ENCODE results near the gene GIPC3.

The GIPC3 gene

DNA sequence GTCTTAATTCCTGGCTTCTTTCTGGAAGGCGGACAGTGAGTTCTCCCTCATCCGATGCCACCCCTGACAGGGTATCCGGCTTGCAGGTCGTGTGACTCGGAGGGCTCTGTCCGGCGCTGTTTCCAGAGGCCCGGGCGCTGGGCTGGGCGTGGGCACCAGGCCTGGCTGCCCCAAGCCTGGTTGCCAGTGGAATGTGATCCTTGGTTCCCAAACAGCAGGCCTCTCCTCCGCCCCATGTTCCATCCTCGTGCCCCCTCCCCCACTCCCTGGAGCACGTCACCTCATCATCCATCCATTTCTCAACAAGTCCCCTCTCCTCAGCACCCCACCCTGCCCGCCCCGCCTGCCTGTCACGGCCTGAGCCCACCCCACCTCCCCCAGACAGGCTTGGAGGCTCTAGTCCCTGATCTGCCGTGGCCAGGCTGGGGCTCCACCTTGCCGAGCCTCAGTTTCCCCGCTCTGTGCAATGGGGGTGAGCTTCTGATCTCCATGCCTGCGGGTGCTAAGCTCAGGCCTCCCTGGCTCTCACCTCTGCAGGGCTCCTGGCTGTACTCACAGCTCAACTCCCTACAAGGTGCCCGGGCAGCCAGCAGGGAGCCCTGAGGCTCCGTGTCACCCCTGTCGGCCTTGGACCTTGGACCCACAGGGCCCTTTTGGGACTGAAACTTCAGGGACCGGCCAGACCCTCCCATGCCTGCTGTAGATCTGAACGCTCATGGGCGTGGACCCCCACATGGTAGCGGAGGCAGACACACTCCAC is 19.1 kb downstream of the GIPC3 start:
- no peak for DNase-seq (ENCODE audit: low read depth in 3 of 3, low spot score in 1 of 3)

DNA sequence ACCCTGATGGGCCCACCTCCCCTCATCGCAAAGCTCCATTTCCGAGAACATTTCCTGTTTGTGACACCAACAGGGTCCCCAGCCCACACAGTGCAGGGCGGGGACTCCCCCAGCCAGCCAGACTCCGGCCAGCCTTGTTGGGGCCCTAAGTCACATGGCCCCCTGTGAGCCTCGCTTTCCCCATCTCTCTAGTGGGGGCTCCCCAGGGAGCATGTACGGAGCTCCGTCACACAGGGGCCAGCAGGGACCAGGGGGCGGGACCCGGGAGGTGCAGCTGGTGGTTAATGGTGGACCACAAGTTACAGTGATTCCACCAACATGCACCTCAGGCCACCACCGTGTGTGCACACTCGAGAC is 19.7 kb downstream of the GIPC3 start:
- no peak for DNase-seq (ENCODE audit: low read depth in 3 of 3, low spot score in 1 of 3)

DNA sequence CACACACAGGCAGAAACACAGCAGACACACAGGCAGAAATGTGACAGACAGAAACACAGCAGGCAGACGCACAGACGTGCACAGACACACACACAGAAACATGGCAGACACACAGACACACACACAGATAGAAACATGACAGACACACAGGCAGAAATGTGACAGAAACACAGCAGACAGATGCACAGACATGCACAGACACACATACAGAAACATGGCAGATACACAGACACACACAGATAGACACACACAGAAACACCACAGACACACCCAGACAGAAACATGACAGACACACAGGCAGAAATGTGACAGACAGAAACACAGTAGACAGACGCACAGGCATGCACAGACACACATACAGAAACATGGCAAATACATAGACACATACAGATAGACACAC is 20.1 kb downstream of the GIPC3 start:
- DNase-seq (ENCODE audit: low read depth in 3 of 3, low spot score in 1 of 3) = no peak

DNA sequence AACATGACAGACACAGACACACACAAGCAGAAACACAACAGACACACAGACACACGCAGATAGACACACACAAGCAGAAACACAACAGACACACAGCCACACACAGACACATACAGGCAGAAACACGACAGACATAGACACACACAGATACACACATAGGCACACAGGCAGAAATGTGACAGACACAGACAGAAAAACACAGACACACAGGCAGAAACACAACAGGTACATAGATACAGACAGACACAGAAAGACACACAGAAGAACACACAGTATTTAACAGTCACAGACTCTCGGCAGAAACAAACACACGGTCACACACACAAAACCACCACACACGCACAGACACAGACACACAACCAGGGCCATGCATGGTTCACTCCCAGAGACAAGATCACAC is 20.5 kb downstream of the GIPC3 start:
- DNase-seq (ENCODE audit: low read depth in 3 of 3, low spot score in 1 of 3) = no peak

DNA sequence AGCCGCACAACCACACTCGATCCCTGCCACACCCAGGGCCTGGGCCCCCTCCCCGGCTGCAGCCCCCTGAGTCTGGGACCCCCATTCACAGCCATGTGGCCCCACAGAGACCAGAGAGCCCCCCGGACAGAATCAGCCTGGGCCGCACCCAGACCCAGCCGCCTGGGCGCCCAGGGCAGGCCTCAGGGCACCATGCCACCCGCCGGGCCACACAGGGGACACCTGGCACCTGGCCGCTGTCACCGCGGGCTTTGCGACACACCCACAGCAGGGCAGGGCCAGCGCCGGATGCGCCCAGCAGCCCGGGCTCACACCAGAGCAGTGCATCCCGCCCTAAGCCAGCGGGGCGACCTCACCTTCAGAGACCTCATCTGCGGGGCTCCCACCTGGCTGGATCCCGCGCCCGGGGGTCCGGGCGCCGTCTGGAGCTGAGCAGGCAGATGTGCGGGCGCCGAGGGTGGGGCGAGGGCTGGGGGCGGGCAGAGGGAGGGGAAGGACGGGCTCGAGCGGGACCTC is 21.0 kb downstream of the GIPC3 start:
- no peak for DNase-seq (ENCODE audit: low read depth in 3 of 3, low spot score in 1 of 3)

DNA sequence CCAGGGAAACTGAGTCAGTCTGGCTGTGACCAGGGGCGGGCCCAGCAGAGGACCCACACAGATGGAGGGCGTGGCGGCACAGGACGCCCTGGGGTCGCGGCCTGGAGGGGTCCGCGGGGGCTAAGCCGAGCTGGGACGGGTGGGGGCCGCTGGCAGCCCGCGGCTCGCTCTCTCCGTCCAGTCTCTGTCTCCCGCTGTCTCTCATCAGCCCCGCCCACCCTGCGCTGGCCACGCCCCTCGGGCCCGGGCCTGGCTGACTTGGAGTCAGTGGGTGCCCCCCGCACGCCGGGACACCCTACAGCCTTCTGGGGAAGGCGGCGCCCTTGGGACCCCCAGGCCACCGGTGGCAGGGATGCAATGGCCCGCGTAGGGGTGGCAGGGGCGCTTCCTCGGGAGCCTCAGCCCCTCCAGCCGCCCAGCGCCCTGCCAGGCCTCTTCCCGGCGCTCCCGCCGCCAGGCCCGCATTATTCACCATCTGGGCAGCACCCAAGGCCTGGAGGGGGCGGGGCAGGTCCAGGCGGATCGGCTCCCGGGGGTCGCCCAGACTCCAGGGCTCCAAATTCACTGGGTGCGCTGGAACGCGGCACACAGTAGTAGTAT is 21.5 kb downstream of the GIPC3 start, which contains the start of gene TBXA2R:
Gene TBXA2R (minus strand): TSS at position 186 of the 600 bp plus-strand sequence. CDS start 6,241 bp downstream, outside the sequence.
- peak in 1 of 3 donors; percentile 51 for DNase-seq (ENCODE audit: low read depth in 3 of 3, low spot score in 1 of 3)

DNA sequence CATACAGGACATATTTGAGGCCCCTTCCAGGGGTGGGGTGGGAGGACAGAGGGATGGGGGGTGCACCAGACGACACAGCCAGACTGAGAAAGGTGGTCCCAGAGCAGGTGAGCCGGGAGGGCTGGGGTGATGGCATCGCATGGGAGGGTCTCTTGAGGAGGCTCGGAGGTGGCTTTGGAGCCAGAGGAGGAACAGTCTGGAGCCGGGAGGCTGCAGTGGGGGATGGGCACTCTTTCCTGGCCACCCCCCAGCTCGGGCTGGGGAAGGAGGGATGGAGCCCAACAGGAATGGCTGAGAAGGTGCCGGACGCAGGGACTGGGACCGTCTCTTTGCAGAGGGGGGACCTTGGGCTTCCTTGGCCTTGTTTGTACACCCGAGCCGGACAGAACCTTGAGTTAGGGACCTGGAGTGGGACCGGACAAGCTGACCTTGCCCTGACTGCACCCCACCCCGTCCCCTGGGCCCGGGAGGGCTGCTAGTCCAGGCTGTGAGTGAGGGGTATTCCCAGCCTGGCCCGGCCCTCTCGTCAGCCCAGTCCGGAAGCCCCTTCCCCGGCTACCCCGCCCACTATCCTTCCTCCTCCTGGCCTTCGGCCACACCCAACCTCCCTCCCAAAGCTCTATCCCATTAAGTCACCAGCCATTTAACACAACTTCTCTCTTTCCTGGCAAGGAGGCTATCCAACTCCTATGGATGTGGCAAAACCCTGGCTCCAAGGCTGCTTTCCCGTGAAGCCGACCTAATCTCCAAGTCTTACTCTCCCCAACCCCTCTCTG is 22.2 kb downstream of the GIPC3 start:
- no peak for DNase-seq (ENCODE audit: low read depth in 3 of 3, low spot score in 1 of 3)

DNA sequence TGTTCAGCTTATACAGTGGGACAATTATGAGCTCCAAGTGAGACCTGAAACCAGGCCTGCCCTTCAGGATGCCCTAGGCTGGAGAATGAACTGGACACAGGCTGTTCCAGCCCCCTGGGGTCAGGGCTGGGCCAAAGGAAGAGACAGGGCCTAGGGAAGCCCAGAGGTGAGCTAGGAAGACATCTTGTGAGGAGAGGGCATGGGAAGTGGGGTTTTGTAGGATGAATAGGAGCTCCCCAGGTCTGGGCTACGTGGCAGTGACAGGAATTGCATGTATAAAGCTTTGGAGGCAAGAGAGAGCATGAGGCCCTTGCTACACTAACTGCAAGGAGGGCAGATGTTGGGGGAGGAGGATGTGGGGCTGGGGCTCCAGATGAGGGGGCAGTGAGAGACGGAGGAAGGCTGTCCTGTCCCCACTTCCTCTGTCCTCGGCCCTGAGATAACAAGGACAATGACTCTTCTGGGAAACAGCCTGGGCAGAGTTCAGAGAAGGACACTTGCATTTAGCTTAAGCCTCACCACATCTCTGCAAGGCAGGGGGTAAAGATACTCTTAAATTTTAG is 22.9 kb downstream of the GIPC3 start:
- no peak for DNase-seq (ENCODE audit: low read depth in 3 of 3, low spot score in 1 of 3)

DNA sequence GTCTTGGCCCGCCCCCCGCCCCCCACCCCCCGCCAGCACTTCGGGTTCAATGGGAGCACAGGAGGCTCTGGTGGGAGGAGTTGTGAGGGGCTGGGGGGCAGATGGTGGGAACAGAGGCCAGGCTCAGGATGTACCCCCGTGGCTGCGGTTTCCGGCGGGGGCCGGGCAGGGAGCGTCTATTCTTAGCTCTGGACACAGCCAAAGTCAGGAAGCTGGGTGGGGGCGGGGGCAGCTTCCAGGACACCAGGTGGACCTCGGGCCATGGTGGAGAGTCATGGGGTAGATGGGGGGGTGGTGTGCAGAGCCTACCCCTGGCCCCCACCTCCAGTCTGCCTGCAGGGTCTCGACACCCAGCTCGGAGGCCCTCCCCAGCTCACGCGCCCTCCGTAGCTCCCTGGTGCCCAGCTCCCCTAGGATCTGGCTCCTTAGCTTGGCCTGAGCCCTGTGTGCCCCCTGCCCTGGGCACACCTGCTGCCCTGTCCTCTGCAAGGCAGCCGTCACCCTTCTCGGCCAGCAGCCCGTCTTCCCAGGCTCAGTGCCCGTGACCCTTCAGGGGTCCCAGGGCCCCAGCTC is 23.6 kb downstream of the GIPC3 start:
- DNase-seq (ENCODE audit: low read depth in 3 of 3, low spot score in 1 of 3) = no peak

DNA sequence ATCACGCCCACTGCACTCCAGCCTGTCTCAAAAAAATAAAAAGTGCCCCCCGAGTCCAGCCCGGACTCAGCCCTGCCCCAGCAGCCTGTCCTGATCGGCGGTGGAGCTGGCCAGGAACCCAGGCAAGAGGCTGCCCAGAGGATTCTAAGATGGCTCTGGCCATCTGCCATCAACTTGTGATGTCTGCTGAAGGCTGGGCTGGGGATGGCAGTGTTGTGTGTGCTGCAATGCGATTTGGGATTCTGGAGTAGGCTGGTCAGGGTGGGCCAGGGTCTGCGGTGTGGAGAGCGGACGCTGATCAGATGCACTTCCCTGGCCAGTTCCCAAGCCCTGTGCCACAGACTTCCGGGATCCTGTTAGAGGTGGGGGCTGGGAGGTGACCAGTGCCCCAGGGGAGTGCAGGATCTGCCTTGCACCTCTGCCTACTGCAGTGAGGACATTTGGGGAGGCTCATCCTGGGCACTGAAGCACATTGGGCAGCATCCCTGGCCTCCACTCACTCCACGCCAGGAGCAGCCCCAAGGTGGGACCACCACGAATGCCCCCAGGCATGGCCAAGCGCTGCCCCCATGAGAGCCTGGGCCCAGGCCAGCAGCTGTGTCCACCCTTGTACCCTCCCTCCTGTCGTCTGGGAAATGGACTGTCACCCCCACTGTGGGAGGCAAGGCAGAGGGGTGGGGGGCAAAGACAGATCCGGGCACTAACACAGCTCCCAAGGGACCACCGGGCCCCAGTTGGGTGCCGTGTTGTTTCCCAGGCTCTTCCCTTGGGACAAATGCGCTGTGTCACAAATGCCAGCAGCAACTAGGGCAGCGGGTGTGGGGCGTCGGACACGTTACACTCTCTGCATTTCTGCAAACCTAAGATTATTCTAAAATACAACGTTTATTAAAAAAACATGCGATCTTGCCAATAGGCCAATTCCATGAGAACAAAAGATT is 24.8 kb downstream of the GIPC3 start:
- no peak for DNase-seq (ENCODE audit: low read depth in 3 of 3, low spot score in 1 of 3)

DNA sequence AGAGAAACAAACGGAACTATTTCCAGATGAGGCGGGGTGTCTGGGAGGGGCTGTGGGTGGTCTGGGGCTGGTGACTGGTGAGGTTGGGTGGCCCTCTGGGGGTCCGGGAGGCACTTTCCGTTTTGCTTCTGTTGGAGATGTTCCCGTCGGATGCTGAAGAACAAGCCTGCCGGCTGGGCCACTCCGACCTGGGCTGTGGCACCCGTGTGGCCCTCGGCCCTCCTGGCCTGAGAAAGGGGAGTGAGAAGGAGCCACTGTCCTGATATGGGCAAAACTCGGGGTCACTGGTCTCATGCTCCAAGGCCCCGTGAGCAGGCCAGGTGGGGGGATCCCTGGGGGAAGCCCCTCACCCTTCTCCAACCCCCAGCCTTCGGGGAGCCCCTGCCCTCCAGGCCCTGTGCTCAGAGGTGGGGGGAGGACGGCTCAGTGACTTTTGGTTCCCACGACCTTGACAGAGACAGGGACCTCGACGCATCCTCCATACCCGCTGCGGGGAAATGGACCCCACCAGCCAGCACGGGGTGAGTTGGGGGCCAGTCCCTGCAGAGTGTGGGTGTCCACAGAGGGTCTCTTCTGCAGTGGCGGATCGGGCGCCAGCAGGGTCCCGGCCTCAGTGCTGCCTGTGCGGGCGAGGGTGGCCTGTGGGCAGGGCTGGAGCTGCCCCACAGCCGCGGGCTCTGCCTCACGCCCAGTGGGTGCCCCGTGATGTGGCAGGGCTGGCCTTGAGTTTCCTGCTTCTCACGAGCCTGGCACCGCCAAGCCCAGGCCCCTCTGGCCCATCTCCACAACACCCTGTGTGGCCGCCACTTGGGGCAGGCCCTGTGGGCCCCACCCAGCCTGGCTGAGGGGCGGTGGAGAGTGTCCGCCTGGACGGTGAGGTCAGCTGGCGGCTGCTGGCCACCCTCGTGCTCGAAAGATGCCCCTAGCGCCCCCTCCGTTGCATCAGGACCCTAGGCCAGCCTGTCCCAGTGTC is 25.8 kb downstream of the GIPC3 start:
- no peak for DNase-seq (ENCODE audit: low read depth in 3 of 3, low spot score in 1 of 3)

DNA sequence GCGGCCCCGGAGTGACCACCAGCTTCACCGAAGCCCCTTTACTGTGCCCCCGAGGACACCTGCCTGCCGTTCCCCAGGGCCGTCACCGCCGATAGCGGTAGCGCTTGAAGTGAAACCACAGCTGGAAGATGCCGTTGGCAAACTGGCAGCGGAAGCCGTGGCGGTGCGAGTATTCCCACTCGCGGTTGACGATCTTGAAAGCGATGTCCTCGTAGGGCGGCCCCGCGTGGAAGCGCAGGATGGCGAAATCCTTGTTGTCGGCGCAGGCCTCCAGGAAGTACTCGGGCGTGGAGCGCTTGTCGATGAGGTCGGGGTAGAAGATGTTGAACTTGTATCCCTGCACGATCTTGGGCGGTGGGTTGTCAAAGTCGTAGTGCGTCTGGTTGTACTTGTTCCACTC is 26.6 kb downstream of the GIPC3 start:
- DNase-seq (ENCODE audit: low read depth in 3 of 3, low spot score in 1 of 3) = no peak

DNA sequence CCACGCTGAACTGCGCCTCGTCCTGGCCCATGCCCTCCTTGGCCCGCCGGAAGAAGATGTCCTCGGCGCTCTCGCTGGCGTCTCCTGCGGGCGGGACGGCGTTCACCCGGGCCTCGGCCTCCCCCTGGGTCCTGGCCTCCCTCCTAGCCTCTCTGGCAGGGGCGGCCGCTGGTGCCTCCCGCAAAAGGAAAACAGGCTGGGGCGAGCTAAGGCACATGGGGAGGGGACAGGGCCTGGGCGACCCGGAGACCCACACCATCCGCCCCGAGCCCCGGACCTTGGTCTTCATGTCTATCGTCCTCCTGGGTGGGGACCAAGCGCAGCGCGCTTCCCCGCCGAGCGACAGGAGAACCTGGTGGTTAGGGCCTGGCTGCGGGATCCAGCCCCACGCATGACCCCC is 27.1 kb downstream of the GIPC3 start:
- DNase-seq (ENCODE audit: low read depth in 3 of 3, low spot score in 1 of 3) = no peak

DNA sequence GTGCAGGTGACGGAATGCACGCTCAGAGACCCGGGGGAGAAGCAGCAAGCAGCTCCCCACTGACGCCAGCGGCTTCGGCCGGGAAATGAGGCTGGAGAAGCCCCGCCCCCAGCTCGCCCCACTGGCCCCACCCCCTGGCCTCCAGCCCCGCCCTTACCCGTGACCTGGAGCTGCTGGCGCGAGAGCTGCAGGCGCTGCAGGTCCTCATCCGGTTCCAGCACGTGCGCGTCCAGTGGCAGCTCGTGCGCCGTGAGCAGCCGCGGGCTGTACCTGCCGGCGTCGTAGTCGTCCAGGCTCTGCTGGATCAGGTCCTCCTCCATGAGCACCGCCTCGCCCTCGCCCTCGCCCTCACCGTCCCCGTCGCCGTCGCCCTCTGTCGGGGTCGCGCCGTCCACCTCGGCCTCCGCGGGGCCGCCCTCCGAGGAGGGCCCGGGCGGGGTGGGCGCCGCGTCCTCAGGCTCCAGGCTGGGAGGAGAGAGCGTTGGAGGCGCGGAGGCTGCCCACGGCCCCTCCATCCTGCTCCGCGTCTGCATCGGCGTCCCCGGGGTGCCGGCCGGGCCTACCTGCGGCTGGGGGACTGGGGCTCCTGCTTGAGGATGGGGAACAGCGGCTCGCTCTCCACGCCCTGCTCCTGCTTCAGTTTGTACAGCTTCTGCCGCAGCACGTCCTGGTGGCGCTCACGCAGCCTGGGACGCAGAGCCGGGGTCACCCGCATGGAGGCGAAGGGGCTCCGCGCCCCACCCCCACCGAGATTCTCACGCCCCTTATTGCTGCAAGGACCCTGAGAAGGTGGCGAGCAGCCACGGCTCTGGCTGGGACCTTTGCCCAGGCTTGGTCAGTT is 27.8 kb downstream of the GIPC3 start:
- no peak for DNase-seq (ENCODE audit: low read depth in 3 of 3, low spot score in 1 of 3)

DNA sequence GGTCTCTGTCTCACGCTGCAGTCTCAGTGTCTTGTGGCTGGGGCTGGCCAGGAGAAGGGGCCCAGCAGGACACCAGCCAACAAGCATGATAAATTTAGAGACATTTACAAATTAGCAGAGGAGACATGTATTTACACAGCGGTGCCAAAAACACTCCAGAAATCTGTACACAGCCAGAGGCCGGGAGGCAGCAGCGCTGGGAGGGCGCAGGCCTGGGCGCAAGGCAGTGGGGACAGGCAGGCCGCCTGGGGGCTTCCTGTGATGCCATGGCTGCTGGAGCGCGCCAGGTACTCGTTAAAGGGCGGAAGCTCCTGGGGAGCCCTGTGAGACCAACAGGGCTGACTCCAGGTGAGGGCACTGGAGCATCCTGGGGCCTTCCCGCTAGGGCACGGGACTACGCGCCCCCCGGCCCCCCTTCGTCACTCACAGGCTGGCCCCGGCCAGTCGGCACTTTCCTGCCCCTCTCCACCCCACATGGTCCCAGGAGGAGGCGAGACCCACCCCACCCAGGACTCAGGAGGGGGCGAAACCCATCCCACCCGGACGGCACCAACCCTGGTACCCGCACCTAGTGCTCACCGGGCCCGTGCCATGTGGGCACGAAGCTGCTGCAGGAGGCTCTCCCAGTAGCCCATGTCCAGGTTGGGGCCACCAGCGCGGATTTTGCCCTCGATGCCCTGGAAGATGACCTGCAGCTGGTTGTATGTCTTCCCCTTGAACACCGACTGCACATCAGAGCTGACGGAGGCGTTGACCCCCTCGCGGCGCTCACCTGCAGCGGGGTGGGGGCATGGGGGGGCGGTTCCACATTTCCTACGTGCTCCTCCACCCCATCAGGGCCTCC is 28.8 kb downstream of the GIPC3 start:
- no peak for DNase-seq (ENCODE audit: low read depth in 3 of 3, low spot score in 1 of 3)

DNA sequence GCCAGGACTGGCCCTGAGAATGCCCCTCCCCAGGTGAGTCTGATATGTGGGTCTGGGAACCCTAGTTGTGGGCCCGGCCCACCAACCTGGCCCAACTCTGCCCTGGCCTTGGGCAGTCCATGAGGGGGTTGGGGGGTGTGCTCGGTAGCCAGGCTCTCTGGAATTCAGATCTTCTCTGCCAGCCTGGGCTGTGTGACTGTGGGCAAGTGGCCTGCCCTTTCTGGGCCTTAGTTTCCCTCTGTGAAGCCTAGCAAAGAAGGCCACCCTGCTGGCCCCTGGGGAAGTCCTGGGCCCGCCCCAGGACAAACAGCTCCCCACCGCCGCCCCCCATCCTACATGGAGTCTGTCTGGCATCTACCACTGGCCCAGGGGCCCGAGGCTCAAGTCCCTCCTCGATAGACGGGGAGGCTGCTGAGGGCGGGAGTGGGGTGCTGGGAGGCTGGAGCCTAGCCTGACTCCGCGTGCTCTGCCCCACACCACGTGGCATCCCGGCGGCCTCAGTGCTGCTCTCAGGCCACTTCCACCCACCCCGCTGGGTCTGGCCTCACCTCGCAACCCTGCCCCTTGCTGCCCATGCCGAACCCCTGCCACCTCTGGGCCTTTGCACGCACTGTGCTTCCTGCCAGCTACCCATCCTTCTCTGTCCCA is 29.7 kb downstream of the GIPC3 start:
- DNase-seq (ENCODE audit: low read depth in 3 of 3, low spot score in 1 of 3) = no peak
